K562 (cell line): ENCODE results near the gene HOXA13. TPM values are rescaled to one million over a fixed set of nuclear protein-coding genes. Genes with fewer than 3 reads are reported as not detected.

Experiments
- ARID2 ChIP-seq: fragments of 450-650 bp; IDR thresholded peaks from 2 replicates; pipeline ENCODE4 v1.6.1; 2017; ENCODE audit warnings: antibody characterized with exemption, mild to moderate bottlenecking
- BMI1 ChIP-seq: fragments of 150-350 bp; IDR thresholded peaks from 2 replicates; pipeline ENCODE4 v1.6.1; 2014; ENCODE audit warnings: low read length
- ESRRA ChIP-seq: fragments of 450-650 bp; IDR thresholded peaks from 2 replicates; pipeline ENCODE4 v1.6.1; 2014; ENCODE audit warnings: low read depth, mild to moderate bottlenecking, moderate library complexity, borderline replicate concordance
- GMEB1 ChIP-seq: fragments of 250-450 bp; sonication (Bioruptor Pico); IDR thresholded peaks from 2 replicates; pipeline ENCODE4 v1.4.0; 2020; ENCODE audit warnings: mild to moderate bottlenecking
- ILK ChIP-seq: fragments of 450-650 bp; IDR thresholded peaks from 2 replicates; pipeline ENCODE4 v1.6.1; 2016; ENCODE audit warnings: missing genetic modification characterization, low read depth, mild to moderate bottlenecking, missing compliant biosample characterization, moderate library complexity, borderline replicate concordance
- PBX2 ChIP-seq, 2 experiments: IDR thresholded peaks in 1 of 2; conservative IDR thresholded peaks in 1 of 2; 2 replicates each; pipeline ENCODE4 v1.6.1; 2016; ENCODE audit warnings: low read depth in 2 of 2, mild to moderate bottlenecking in 1 of 2, missing compliant biosample characterization in 1 of 2, missing genetic modification characterization in 1 of 2, moderate library complexity in 1 of 2
- PREB ChIP-seq: sonication (generic); formaldehyde crosslinking; IDR thresholded peaks from 2 replicates; pipeline ENCODE4 v1.8.1; 2023; ENCODE audit warnings: mild to moderate bottlenecking, missing genetic modification reagents
- RBM34 ChIP-seq: fragments of 200-400 bp; formaldehyde crosslinking; IDR thresholded peaks from 2 replicates; pipeline ENCODE4 v1.6.1; 2018; ENCODE audit warnings: low read length, borderline replicate concordance; ENCODE audit not compliant: insufficient read depth
- STAG1 ChIP-seq: sonication (generic); formaldehyde crosslinking; IDR thresholded peaks from 2 replicates; pipeline ENCODE4 v1.5.0; 2020; ENCODE audit warnings: missing genetic modification reagents, borderline replicate concordance
- ZFP36 ChIP-seq: fragments of 150-350 bp; IDR thresholded peaks from 2 replicates; pipeline ENCODE4 v1.6.1; 2018; ENCODE audit warnings: low read length, low read depth; ENCODE audit not compliant: partially characterized antibody
- polyA plus RNA-seq, 8 experiments: library from polyadenylated mRNA; depleted of rRNA in 4 of 8; stranded (reverse) in 5 of 8; unstranded in 3 of 8; fragments of >200 nt; fragmentation: Nextera tagmentation in 2 of 8; fragmentation: Illumina TruSeq in 1 of 8; extraction: Ambion mirVana in 2 of 8; extraction: Trizol in 1 of 8; gene quantifications; 2 replicates each; pipeline versions ENCODE4 v1.2.1 to v1.2.3, GENCODE V29; 2011 to 2014; ENCODE audit warnings: inconsistent platforms in 1 of 8, missing spikeins in 1 of 8
- total RNA-seq, 7 experiments: library from RNA; depleted of rRNA in 6 of 7; stranded (reverse); fragments of >200 nt in 6 of 7; fragmentation: Illumina TruSeq in 2 of 7; extraction: Trizol in 2 of 7; gene quantifications; 2 replicates each; pipeline versions ENCODE4 v1.2.1 to v1.2.3, GENCODE V29; 2011 to 2021; ENCODE audit warnings: low replicate concordance in 1 of 7
- TF ChIP-seq, protein P1 (sequence below), 2 experiments: fragments of 450-650 bp; formaldehyde crosslinking in 1 of 2; IDR thresholded peaks; 2 replicates each; pipeline versions ENCODE4 v1.4.0 to v1.6.1; 2014 to 2020; ENCODE audit warnings: mild to moderate bottlenecking in 2 of 2, borderline replicate concordance in 1 of 2, low read depth in 1 of 2

The HOXA13 gene
- total and polyA plus RNA-seq, 9 of the 15 experiments (the other 6 are each of a cell fraction or from before 2014, with no cell fraction given), result not detected

DNA sequence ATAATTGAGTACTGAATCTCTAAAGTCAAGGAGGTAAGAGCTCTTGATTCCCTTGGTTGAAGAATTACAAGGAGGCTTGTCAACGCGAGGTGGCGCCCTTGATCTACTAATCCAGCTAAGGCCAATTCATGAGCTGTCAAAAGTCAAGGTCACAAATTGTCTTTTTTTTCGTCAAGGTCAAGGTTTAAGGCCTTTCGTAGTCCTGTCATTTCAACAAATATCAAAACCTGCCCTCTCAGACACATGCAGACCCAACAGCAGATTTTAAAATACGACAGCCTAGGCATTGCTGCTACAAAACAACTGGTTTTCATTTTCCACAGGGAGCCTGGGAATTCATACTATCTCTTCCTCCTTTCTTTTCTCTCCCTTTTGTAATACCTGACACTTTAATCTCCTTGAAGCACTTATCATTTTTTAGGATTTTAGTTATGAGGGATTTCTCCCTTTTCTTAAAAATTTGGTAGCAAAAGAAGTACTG is 3.6 kb downstream of the HOXA13 start (continued):
- TF ChIP-seq, protein P1, sequence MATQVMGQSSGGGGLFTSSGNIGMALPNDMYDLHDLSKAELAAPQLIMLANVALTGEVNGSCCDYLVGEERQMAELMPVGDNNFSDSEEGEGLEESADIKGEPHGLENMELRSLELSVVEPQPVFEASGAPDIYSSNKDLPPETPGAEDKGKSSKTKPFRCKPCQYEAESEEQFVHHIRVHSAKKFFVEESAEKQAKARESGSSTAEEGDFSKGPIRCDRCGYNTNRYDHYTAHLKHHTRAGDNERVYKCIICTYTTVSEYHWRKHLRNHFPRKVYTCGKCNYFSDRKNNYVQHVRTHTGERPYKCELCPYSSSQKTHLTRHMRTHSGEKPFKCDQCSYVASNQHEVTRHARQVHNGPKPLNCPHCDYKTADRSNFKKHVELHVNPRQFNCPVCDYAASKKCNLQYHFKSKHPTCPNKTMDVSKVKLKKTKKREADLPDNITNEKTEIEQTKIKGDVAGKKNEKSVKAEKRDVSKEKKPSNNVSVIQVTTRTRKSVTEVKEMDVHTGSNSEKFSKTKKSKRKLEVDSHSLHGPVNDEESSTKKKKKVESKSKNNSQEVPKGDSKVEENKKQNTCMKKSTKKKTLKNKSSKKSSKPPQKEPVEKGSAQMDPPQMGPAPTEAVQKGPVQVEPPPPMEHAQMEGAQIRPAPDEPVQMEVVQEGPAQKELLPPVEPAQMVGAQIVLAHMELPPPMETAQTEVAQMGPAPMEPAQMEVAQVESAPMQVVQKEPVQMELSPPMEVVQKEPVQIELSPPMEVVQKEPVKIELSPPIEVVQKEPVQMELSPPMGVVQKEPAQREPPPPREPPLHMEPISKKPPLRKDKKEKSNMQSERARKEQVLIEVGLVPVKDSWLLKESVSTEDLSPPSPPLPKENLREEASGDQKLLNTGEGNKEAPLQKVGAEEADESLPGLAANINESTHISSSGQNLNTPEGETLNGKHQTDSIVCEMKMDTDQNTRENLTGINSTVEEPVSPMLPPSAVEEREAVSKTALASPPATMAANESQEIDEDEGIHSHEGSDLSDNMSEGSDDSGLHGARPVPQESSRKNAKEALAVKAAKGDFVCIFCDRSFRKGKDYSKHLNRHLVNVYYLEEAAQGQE (IDR thresholded peaks at IDR 0.05; ENCODE audit: borderline replicate concordance), result peak; percentile 80
- TF ChIP-seq, protein P1 (CRISPR knock-in tag; IDR thresholded peaks at IDR 0.05; ENCODE audit: low read depth), result no peak
- TF ChIP-seq ARID2 (peak; percentile 81), ESRRA (peak; percentile 96), RBM34 (no peak), ILK (tag) (no peak), ZFP36 (no peak), STAG1 (CRISPR knock-in tag) (peak; percentile 64; the same call in 1 of the 2 replicates), GMEB1 (no peak), PREB (CRISPR knock-in tag) (no peak), PBX2 (CRISPR knock-in tag; IDR thresholded peaks at IDR 0.05; ENCODE audit: low read depth) (no peak), PBX2 (tag; conservative IDR thresholded peaks at IDR 0.05; ENCODE audit: low read depth) (peak; percentile 61), BMI1 (peak; percentile 44; the same call in 1 of the 2 replicates)
